GM19397 (cell line): ENCODE measurements around the gene TIMM44.
"Not testable (repeated sequence)": the region's sequence is repeated elsewhere in the genome, so short reads cannot be mapped to it uniquely, and the experiment has no call there.

Experiments
- ATAC-seq: cut with Tn5 transposase; IDR thresholded peaks from one replicate; pipeline ENCODE4 v1.9.1; 2021; ENCODE audit warnings: mild to moderate bottlenecking, moderate library complexity; ENCODE audit not compliant: unreplicated experiment

Gene TIMM44

GRCh38 chr19:7902796-7903243, 40.6 kb downstream of the TIMM44 start:
- ATAC-seq: no peak

GRCh38 chr19:7901337-7901736, 42.1 kb downstream of the TIMM44 start:
- no peak for ATAC-seq

- no peak for ATAC-seq
These were observed 42.5 kb downstream of the TIMM44 start for GRCh38 chr19:7900931-7901330.

GRCh38 chr19:7900401-7900870, 43.0 kb downstream of the TIMM44 start:
- no peak for ATAC-seq

- ATAC-seq: no peak
These were observed 43.6 kb downstream of the TIMM44 start for GRCh38 chr19:7899751-7900378.

- no peak for ATAC-seq
These were observed 44.5 kb downstream of the TIMM44 start for GRCh38 chr19:7898967-7899366.

GRCh38 chr19:7897292-7897691, 46.2 kb downstream of the TIMM44 start:
- no peak for ATAC-seq

- ATAC-seq: no peak
These were observed 47.9 kb downstream of the TIMM44 start for GRCh38 chr19:7895565-7895964.

GRCh38 chr19:7894612-7895309, 48.7 kb downstream of the TIMM44 start:
- ATAC-seq: no peak

- ATAC-seq: not testable (repeated sequence)
These were observed 49.9 kb downstream of the TIMM44 start for GRCh38 chr19:7893362-7894101.

GRCh38 chr19:7888826-7889217, 54.6 kb downstream of the TIMM44 start:
- ATAC-seq: no peak

- ATAC-seq: no peak
These were observed 55.2 kb downstream of the TIMM44 start, which contains the start of gene LRRC8E for GRCh38 chr19:7888145-7888825. Gene LRRC8E, plus strand, starts transcription at chr19:7888510. Its CDS starts 7,094 bp downstream, at chr19:7895604.

GRCh38 chr19:7887408-7888144, 55.9 kb downstream of the TIMM44 start:
- ATAC-seq: no peak

GRCh38 chr19:7885818-7886217, 57.6 kb downstream of the TIMM44 start:
- ATAC-seq: no peak

- no peak for ATAC-seq
These were observed 59.5 kb downstream of the TIMM44 start for GRCh38 chr19:7883796-7884570.

GRCh38 chr19:7883105-7883504, 60.4 kb downstream of the TIMM44 start:
- ATAC-seq: no peak

GRCh38 chr19:7881910-7882309, 61.6 kb downstream of the TIMM44 start:
- ATAC-seq: no peak

GRCh38 chr19:7879836-7880235, 63.6 kb downstream of the TIMM44 start:
- no peak for ATAC-seq

- ATAC-seq: no peak
These were observed 64.2 kb downstream of the TIMM44 start for GRCh38 chr19:7879111-7879807.
